CD4-positive, alpha-beta T cell (primary cell): ENCODE results near the gene ICA1. TPM values are rescaled to one million over a fixed set of nuclear protein-coding genes. Genes with fewer than 3 reads are reported as not detected.

Experiments used
- ATAC-seq: fragments of 200-7000 bp; cut with Tn5 transposase; one replicate; pipeline ENCODE4 v1.10.0; 2022; ENCODE audit warnings: mild to moderate bottlenecking; ENCODE audit not compliant: poor library complexity
- CTCF ChIA-PET: fragments of 350-600 bp; sonication (Branson Sonifier 250); formaldehyde crosslinking; loops from one replicate; lab custom pipeline; 2021; ENCODE audit warnings: antibody characterized with exemption, inconsistent platforms; lab: Charles Lee
- POLR2A ChIA-PET: fragments of 350-600 bp; sonication (Branson Sonifier 250); formaldehyde crosslinking; loops from one replicate; lab custom pipeline; 2021; ENCODE audit warnings: antibody characterized with exemption, inconsistent platforms; lab: Charles Lee
- DNase-seq, 14 experiments: peaks; one replicate each; pipeline ENCODE4 v3.0.0-alpha.2; 2013 to 2020; ENCODE audit warnings: mixed read lengths in 2 of 14
- H3K27ac ChIP-seq, 2 donors: one replicate each; pipeline versions ENCODE4 v1.5.1 to v1.7.0; 2013; ENCODE audit warnings: low read length in 2 of 2, low read depth in 1 of 2, mild to moderate bottlenecking in 1 of 2
- H3K27me3 ChIP-seq, 2 experiments: 1 replicate in 1 of 2; 2 replicates in 1 of 2; pipeline versions ENCODE4 v1.6.1 to v1.7.0; 2013; ENCODE audit warnings: low read length in 2 of 2, control low read depth in 1 of 2, mild to moderate bottlenecking in 1 of 2, moderate library complexity in 1 of 2; ENCODE audit not compliant: insufficient read depth in 2 of 2, control insufficient read depth in 1 of 2
- H3K36me3 ChIP-seq: one replicate; pipeline ENCODE4 v1.6.1; 2013; ENCODE audit warnings: low read length, control low read depth; ENCODE audit not compliant: insufficient read depth
- H3K4me1 ChIP-seq: one replicate; pipeline ENCODE4 v1.6.1; 2013; ENCODE audit warnings: low read length, control low read depth; ENCODE audit not compliant: insufficient read depth
- H3K4me3 ChIP-seq: one replicate; pipeline ENCODE4 v1.5.1; 2013; ENCODE audit warnings: mild to moderate bottlenecking, low read length, moderate library complexity
- H3K9me3 ChIP-seq, 2 experiments: 1 replicate in 1 of 2; 2 replicates in 1 of 2; pipeline versions ENCODE4 v1.6.1 to v1.7.0; 2013; ENCODE audit warnings: low read length in 2 of 2, mild to moderate bottlenecking in 2 of 2, control low read depth in 1 of 2, moderate library complexity in 1 of 2; ENCODE audit not compliant: control insufficient read depth in 1 of 2, insufficient read depth in 1 of 2
- H3K27ac Mint-ChIP-seq: one replicate; pipeline ENCODE4 v1.8.0; 2020; ENCODE audit warnings: mixed read lengths
- H3K27me3 Mint-ChIP-seq: one replicate; pipeline ENCODE4 v1.8.0; 2021; ENCODE audit warnings: mixed read lengths
- H3K36me3 Mint-ChIP-seq: one replicate; pipeline ENCODE4 v1.8.0; 2021; ENCODE audit warnings: low read depth, mixed read lengths
- H3K4me1 Mint-ChIP-seq: one replicate; pipeline ENCODE4 v1.8.0; 2021; ENCODE audit warnings: low read depth, mixed read lengths
- H3K4me3 Mint-ChIP-seq: one replicate; pipeline ENCODE4 v1.8.0; 2020; ENCODE audit warnings: mild to moderate bottlenecking, mixed read lengths
- H3K9me3 Mint-ChIP-seq: one replicate; pipeline ENCODE4 v1.8.0; 2020; ENCODE audit warnings: mixed read lengths
- intact Hi-C, 2 experiments: fragments of 100-400 bp; cut with DNase I in 1 of 2; cut with micrococcal nuclease in 1 of 2; formaldehyde crosslinking; loops; one replicate each; pipeline versions ENCODE4 v1.15.1 to v1.9.0; 2023 to 2025; cut with DNase I, micrococcal nuclease
- total RNA-seq, 174 experiments: library from RNA in 2 of 174; stranded (reverse) in 2 of 174; gene quantifications; one replicate each; pipeline ENCODE4 v1.2.3 and lab custom pipeline; 2021 to 2026
- TF ChIP-seq, protein P1 (sequence below): fragments of 200-600 bp; IDR thresholded peaks from one replicate; pipeline ENCODE4 v1.8.0; 2022; ENCODE audit warnings: antibody characterized with exemption, mild to moderate bottlenecking

ICA1 gene
- total RNA-seq, 2 experiments from 2014 or later: 0.95 to 1.7 TPM

DNA sequence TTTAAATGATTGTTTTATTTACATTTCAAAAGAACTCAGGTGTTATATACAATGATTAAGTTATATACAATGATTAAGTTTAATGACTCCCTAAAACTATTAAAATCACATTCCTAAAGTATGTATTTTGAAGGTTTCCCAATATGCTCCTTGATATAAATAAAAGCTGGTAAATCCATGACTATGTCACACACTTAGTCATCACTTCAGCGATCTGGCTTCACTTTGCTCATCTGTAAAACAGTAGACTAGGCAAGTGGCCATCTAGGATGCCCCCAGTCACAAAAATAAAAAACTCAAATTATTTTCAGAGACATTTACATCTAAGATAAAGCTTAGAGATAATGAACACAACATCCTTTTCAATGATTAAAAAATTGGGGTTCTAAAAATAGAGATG, 10.8 kb downstream of the ICA1 start:
- H3K9me3 ChIP-seq: no peaks in the 10 kb centered on the region
- no peaks in the 10 kb centered on the region for H3K4me1 ChIP-seq
- CTCF ChIA-PET: no interaction called here
- peaks cover 0 to 3% of the 10 kb centered on the region in 2 experiments for H3K27me3 ChIP-seq
- H3K36me3 Mint-ChIP-seq: no peaks in the 10 kb centered on the region
- POLR2A ChIA-PET: no interaction called here
- H3K9me3 Mint-ChIP-seq: no peaks in the 10 kb centered on the region
- TF ChIP-seq, protein P1, sequence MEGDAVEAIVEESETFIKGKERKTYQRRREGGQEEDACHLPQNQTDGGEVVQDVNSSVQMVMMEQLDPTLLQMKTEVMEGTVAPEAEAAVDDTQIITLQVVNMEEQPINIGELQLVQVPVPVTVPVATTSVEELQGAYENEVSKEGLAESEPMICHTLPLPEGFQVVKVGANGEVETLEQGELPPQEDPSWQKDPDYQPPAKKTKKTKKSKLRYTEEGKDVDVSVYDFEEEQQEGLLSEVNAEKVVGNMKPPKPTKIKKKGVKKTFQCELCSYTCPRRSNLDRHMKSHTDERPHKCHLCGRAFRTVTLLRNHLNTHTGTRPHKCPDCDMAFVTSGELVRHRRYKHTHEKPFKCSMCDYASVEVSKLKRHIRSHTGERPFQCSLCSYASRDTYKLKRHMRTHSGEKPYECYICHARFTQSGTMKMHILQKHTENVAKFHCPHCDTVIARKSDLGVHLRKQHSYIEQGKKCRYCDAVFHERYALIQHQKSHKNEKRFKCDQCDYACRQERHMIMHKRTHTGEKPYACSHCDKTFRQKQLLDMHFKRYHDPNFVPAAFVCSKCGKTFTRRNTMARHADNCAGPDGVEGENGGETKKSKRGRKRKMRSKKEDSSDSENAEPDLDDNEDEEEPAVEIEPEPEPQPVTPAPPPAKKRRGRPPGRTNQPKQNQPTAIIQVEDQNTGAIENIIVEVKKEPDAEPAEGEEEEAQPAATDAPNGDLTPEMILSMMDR: no peak
- no peak overlapping the region for H3K4me3 Mint-ChIP-seq
- H3K36me3 ChIP-seq: no peaks in the 10 kb centered on the region
- intact Hi-C loops: no loop called here
- H3K4me3 ChIP-seq: no peak overlapping the region
- H3K4me1 Mint-ChIP-seq: no peaks in the 10 kb centered on the region
- peaks cover 19% of the 10 kb centered on the region for H3K27me3 Mint-ChIP-seq
- ATAC-seq: no peak
- DNase-seq: no peak
- H3K27ac Mint-ChIP-seq: no peak overlapping the region
- no peak overlapping the region for H3K27ac ChIP-seq

DNA sequence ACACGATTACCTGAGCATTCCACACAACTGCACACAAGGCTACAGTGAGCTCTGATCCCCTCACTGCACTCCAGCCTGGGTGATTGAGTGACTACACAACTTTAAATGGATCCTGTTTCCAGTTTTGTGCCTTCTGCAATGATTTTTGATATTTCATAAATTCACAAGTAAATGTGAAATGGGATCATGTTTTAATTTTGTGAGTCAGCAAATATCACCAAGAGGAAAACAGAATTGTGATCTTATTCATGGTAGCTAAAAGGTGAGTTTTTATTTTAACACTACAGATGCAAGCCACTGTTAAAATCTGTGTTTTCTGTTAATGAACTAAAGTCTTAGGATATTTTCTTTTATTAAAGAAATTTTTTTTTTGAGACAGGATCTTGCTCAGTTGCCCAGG, 11.4 kb downstream of the ICA1 start:
- Histone ChIP-seq H3K36me3 (no peaks in the 10 kb centered on the region), H3K9me3 (no peaks in the 10 kb centered on the region), H3K4me1 (no peaks in the 10 kb centered on the region), H3K27ac (no peak overlapping the region), H3K4me3 (no peak overlapping the region), H3K27me3 (peaks cover 0 to 3% of the 10 kb centered on the region in 2 experiments)
- H3K4me3 Mint-ChIP-seq: no peak overlapping the region
- H3K27ac Mint-ChIP-seq: no peak overlapping the region
- ATAC-seq: no peak
- intact Hi-C loops: no loop called here
- no peaks in the 10 kb centered on the region for H3K36me3 Mint-ChIP-seq
- no peak for DNase-seq
- ChIA-PET POLR2A (no interaction called here), CTCF (no interaction called here)
- peaks cover 19% of the 10 kb centered on the region for H3K27me3 Mint-ChIP-seq
- TF ChIP-seq, protein P1: no peak
- H3K4me1 Mint-ChIP-seq: no peaks in the 10 kb centered on the region
- no peaks in the 10 kb centered on the region for H3K9me3 Mint-ChIP-seq

DNA sequence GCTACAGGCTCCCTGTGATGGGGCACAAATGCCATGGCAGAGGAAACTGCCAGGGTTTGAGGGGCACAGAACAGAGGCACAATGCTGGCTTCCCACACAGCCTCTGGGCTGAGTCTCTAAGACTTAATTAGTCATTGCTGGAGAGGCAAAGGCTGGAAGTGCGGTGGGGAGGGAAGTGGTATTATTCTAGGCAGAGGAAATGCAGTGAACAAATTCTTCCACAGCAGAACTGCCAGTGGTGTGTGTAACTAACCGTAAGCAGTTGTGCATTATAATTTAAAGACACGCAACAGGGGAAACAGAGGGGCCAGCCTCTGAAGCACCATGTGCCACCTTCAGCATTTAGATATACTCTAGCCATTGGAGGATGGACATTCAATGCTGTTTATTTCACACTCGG, 12.8 kb downstream of the ICA1 start:
- H3K27me3 ChIP-seq: peaks cover 0 to 3% of the 10 kb centered on the region in 2 experiments
- H3K4me3 ChIP-seq: no peak overlapping the region
- CTCF ChIA-PET: no interaction called here
- H3K36me3 Mint-ChIP-seq: no peaks in the 10 kb centered on the region
- H3K27me3 Mint-ChIP-seq: peaks cover 15% of the 10 kb centered on the region
- H3K27ac ChIP-seq: no peak overlapping the region
- no peak for ATAC-seq
- H3K27ac Mint-ChIP-seq: no peak overlapping the region
- no peaks in the 10 kb centered on the region for H3K4me1 Mint-ChIP-seq
- intact Hi-C loops: no loop called here
- DNase-seq: no peak
- H3K9me3 ChIP-seq: no peaks in the 10 kb centered on the region
- no peaks in the 10 kb centered on the region for H3K4me1 ChIP-seq
- POLR2A ChIA-PET: no interaction called here
- no peaks in the 10 kb centered on the region for H3K36me3 ChIP-seq
- no peaks in the 10 kb centered on the region for H3K9me3 Mint-ChIP-seq
- no peak overlapping the region for H3K4me3 Mint-ChIP-seq
- TF ChIP-seq, protein P1: no peak
